NCI-H1694 treated with DMSO at 0.1 percent for 48 hours (cell line): ENCODE results near the gene CALR3.
"Not testable (repeated sequence)": the region's sequence is repeated elsewhere in the genome, so short reads cannot be mapped to it uniquely, and the experiment has no call there.

Experiments
- DNase-seq: peaks from one replicate; lab custom pipeline; 2025; lab: John Stamatoyannopoulos, UW

Gene CALR3

DNA sequence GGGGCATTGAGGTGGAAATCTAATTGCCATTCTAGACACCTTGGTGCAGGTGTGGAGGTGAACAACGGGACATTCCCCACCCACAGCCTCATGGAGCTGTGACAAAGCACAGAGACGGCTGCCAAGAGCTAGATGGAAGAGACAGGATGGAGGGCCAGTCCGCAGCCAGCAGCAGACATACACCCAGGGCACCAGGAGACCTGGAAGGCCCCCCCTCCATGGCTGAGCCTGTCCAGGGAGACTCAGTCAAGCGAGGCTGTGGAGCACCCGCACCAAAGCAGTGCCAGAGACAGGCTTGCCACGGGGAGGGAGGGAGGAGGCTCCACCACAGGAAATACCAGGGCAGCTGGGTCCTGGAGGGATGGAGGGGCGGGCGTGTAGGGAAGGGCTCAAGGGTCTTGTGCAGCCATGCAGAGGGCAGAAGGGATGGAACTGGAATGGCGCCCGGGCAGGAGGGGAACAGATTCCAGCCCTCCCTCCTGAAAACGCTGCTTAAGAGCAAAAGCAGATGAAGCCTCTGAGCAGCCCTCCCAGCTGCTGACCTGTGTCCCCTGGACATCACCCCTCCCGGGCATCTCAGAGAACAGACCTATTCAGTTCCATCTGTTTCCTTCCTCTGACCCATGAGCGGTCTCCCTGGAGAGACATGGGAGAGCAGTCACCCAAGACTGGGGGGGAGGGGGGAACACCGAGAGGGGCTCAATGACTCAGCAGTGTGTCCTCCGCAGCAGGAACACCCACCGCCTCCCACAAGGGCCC, 38.6 kb downstream of the CALR3 start:
- peak; percentile 49 for DNase-seq

DNA sequence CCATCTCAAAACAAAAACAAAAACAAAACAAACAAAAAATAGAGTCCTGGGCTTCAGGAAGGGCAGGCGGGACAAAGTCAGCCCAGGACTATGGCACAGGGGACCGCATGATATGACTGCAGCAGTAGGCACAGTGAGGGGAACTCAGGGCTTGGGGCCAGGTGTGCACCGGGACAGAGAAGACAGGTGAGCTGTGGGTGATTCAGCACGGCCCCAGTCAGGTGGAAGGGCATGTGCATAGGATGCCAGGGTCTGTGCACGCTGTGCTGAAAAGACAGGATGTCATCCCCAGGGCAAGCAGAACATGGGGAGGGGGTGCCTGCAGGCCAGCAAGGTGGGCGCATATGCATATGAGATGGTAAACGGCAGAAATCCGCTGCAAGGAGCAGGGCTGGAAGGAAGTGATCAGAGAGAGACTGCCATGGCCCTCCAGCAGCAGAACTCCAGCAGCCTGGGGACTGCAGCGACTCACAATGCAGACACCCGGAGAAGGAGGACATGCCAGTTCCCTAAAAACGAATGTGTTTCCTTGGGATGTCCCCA, 39.2 kb downstream of the CALR3 start:
- no peak for DNase-seq

DNA sequence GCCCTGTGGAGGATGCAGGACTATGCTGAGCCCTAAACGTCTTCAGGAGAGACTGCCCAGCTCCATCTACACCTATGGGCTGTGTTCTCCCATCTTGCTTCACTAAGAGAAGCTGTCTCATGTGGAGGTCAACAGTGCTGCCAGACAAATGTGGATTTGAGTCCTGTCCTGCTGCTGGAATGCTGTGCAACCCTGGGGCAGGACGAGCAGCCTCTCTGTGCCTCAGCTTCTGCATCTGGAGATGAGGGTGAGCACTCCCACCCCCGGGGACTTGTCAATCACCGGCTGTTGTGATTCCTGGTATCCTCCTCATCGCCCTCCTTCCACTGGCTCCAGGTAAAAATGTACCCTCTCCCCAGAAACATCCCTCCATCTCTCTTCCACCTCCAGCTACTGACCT, 40.5 kb downstream of the CALR3 start:
- no peak for DNase-seq

DNA sequence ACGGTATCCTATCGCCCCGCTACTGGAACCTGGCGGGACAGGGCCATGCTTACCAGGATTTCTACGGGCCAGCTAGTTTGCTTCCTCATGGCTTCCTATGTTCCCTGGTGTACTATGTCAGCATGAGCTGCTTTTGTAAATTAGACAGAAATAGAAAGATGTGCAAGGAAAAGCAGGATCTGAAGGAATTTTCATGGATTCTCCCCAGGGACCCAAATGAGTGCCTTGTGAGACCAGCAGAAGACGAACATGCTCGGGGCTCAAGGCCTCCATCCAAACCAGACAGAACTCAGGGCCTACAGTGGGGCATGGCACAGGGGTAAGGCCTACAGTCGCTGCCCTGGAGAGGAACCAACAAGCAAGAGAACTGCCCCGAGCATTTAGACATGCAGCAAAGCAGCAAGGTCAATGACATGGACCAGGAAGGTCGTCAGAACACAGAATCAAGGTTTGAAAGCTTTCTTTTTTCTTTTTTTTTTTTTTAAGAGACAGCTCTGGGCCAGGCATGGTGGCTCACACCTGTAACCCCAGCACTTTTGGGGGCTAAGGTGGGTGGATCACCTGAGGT, 41.5 kb downstream of the CALR3 start:
- no peak for DNase-seq

- no peak for DNase-seq
Observed at GRCh38 chr19:16452325-16452724, 43.6 kb downstream of the CALR3 start.

DNA sequence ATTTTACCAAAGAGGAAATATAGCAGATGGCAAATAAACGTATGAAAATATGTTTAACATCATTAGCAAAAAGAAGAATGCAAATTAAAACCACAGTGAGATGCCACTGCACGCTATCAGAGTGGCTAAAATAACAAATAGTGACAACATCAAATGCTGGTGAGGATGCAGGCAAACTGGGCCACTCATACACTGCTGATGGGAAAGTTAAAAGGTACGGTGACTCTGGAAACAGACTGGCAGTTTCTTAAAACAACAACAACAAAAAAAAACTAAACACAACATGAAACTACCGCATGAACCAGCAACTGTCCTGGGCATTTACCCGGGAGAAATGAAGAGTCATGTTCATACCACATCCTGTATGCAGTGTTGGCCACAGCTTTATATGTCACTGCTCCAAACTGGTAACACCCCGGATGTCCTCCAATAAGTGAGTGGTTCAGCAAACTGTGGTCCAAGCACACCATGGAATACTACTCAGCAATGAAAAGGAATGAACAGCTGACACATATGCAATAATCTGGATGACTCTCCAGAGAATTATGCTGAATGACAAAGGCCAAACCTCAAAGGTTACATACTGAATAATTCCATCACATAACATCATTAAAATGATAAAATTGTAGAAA, 46.5 kb downstream of the CALR3 start:
- DNase-seq = no peak

- DNase-seq = not testable (repeated sequence)
Observed at GRCh38 chr19:16448872-16449271, 47.1 kb downstream of the CALR3 start.

DNA sequence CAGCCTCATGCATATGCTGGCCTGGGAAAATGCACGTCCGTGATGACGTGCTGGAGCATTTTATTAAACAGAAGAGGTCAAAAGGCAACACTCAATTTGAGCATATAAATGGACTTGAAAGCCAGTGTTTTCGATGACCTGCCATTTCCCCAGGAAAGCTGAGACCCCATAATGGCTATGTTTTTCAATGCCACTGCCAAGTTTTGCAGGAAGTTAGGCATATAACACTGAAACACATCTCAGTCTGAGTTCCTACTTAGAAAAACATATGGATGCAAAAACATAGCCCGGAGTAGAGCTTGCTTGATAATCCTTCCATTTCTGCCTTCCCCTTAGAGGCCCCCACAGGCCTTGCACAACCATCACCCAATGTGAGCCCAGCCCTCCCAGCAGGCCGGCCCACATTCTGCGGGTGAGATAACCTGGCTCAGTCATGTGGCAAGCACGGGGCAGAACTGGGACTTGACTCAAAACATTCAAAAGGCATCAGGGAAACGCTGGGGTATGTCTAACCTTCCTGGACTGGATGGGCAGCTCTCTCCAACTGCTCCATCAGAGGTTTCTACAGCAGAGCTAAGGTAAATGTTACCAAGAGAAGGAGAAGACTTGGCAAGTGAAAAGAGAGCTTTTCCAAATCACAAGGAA, 49.1 kb downstream of the CALR3 start:
- no peak for DNase-seq

DNA sequence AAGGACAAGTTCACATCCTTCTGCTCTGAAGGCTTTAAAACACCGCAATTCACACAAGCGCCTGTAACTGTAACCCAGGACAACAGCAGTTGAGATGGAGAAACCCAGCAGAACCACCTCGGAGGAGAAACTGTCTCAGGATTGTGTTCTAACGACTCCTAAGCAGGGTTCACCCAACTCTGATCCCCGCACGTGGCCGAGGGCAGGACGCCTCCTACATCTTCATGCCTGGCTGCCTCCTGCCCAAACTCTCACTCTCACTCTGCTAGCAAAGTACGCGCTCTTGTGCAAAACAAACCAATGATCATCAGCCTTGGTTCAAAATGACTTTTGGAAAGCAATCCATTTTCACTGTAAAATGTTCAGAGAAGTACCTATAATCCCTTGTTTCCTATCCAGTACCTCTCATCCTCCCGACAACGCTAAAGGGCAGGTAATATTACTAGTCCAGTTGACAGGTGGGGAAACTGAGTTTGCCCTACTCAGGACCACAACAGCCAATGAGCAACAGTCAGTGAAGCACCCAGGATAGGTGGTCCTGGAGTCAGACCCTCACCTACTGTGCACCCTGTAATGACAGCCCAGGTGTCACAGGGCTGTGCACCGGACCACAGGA, 49.8 kb downstream of the CALR3 start:
- no peak for DNase-seq

- no peak for DNase-seq
Observed at GRCh38 chr19:16445238-16446107, 50.5 kb downstream of the CALR3 start.

- no peak for DNase-seq
Observed at GRCh38 chr19:16444269-16444600, 51.7 kb downstream of the CALR3 start.

DNA sequence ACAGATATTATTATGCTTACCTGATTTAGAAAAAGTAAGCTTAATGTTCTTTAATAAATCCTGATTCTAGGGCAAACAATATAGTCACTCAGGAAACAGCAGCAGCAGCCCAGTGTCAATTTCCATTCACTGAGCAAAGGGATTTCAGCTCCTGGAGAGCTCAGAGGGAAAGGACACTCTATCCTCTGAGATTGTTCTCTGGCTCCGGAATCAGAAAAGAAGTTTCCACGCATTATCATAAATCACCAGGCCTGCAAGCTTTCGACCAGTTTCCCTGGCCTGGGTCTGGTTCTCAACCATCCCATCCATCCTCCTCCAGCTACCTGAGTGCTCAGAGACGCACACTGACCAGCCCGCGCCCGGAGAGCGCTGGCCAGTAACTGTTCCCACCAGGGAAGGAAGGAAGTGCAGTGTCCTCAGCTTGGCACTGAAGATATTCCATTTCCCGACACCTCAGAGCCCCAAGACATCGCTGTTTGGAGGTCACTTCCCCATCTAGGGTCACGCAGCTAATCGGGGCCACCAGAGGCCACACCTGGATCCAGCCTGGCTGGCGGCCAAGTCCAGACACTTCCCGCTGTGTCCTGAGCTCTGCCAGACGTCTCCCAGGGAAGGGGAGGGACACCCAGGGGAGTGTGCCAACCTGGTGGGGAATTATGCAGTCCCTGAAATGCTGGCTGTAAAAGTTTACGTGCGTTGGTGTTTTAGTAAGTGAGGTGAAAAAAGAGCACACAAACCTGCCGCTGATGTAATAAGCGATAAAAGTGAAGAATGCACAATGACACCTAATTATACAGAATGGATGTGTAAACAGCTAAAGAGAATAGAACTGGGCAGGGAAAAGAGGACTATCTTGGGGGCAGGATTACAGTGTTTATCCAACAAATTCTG, 53.3 kb downstream of the CALR3 start:
- no peak for DNase-seq

DNA sequence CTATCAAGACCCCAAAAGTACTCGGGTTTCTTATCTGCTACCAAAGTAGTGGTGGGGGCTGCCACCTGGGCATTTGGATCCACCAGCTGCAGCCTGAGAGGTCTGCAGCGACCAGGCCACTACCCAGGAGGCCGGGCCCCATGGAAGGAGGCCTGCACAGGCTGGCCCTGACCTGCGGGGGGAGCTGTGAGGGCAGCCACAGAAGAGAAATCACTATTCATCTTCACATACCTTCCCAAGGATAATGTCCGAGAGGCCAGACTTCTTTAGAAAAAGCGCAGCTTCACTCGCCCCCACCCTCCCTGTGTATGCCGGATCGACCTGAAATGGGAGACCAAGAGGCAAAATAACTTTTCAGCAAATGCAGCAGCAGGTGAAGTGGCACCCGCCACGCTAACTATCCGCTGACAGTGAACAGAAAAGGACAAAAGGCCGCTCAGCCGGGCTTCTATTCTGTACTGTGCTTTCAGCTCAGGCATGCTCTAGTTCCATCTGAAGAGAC, 54.3 kb downstream of the CALR3 start:
- DNase-seq = peak; percentile 8

DNA sequence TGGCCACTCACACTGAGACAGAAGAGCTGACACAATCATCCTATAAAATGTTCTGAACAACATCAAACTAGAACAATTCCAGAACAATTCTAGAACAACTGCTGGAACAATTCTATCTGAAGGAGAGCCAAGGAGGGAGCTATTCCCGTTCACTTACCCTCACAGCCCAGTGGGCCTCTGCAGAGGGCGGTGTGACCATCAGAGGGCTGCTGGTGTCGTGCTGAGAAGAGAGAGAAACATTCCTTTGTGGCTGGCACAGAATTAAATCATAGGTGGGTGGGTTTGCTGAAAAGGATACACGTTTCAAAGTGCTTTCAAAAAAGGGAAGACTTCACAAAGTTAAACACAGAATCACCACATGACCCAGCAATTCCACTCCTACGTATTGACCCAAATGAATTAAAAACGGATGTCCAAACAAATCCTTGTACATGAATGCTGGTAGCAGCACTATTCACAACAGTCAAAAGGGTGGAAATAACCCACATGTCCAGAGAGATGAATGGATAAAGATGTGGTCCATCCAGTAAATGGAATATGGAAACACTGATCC, 59.1 kb downstream of the CALR3 start:
- no peak for DNase-seq

GRCh38 chr19:16435999-16436650, 59.8 kb downstream of the CALR3 start:
- no peak for DNase-seq

GRCh38 chr19:16435238-16435917, 60.6 kb downstream of the CALR3 start:
- no peak for DNase-seq

- DNase-seq = no peak
Observed at GRCh38 chr19:16433986-16434385, 62.0 kb downstream of the CALR3 start.

- no peak for DNase-seq
Observed at GRCh38 chr19:16429759-16430091, 66.2 kb downstream of the CALR3 start.
